Ecto neural progenitor cell (in vitro differentiated cells): ENCODE measurements around the gene SPEF1.

Experiments
- DNase-seq: peaks from one replicate; pipeline ENCODE4 v3.0.0-alpha.2; 2018; ENCODE audit warnings: low spot score

The SPEF1 gene

DNA sequence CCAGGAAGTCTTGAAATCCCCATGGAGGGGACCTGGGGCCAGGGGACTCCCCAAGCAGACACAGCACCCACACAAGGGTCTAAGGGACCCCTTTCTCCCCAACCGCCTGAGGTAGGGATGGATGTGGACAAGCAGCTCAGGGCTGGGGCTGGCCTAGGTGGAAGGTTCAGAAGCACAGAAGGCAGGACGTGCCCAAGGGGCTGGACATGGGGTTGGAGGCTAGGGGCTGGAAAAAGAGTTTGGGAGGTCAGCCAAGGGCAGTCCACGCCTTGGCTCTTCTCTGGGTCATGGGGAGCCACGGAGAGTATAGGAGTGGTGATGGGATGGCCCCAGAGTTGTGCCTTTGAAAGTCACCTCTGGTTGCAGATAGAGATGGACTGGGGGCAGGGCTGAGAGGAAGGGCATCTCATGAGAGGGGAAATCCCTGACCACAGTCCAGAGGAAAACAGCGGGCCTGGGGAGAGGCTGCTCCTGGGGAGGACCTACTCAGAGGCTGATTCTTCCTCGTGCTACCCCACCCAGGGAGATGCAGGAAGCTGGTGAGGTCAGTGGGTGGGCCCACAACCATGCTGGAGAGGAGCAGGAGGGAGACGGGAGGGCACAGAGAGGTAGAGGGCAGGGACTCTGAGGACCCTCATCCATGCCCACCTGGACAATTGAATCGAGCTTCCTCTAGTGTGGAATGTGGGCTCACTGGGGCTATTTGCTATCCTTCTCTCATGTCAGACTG is 51.3 kb downstream of the SPEF1 start:
- no peak for DNase-seq

DNA sequence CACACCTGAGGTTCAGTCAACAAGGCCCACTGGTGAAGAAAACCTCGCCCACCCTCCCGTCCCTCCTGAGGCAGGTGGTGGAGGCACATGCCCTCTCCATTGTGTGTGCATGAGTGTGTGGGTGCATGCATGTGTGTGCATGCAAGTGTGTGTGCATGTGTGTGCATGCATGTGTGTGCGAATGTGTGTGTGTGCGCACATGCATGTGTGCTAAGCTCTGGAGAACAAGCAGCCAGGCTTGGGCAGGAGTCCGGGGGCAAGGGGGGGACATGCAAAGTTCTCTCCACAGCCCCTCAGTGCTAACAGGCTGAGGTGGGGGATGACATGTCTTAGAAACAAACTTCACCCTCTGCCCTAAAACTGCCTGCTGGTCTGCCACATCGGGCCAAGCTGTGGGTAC is 51.9 kb downstream of the SPEF1 start:
- DNase-seq: no peak

DNA sequence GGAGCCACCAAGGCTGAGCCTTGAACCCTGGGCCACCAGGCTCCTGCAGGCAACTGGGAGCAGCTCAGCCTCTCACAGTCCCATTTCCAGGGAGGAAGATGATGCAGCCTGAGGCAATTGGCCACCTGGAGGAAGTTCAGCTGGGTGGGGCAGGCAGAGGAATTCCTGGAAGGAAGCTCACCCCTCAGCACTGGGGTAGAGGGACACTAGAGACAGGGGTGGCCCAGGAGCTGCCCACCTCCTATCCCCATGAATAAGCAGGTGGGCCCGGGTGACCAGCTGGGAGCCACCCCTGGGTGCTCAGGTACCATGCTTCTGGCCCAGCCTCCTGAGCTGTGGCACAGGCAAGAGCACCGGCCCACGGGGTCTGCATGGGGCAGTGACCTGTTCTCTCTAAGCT is 52.4 kb downstream of the SPEF1 start:
- DNase-seq: no peak

DNA sequence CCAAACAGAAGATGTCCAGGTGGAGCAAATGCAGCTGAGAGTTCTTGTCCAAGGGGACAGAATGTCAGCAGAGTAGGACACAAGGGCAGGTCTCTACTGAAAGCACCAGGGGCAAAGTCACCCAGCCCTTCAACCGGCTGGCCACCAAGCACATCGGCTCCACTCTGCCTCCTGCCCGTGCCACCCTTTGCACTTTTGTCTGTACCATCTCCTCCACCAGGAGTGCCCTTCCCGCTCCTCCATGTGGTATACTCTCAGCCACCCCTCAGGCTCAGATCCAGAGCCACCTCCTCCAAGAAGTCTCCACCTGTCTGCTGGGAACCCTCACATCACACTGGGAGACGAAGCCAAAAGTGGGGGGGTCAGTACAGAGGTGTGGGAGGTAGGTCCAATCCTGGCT is 52.9 kb downstream of the SPEF1 start:
- no peak for DNase-seq
